Uterus (tissue), 4 donors: ENCODE results near the gene AUTS2. TPM values are rescaled to one million over a fixed set of nuclear protein-coding genes. Genes with fewer than 3 reads are reported as not detected.

Source experiments
- DNase-seq, 2 donors: peaks; one replicate each; pipeline ENCODE4 v3.0.0-alpha.2; 2019 to 2020
- H3K27ac ChIP-seq, 2 donors: fragments of 200-600 bp; sonication (generic); 1 replicate in 1 of 2; 2 replicates in 1 of 2; pipeline ENCODE4 v1.5.1; 2016 to 2018
- H3K27me3 ChIP-seq, 2 donors: fragments of 200-600 bp; sonication (generic); one replicate each; pipeline ENCODE4 v1.5.1; 2018 to 2019; ENCODE audit warnings: control low read depth in 1 of 2
- H3K36me3 ChIP-seq, 2 donors: fragments of 200-600 bp; sonication (generic); one replicate each; pipeline ENCODE4 v1.5.1; 2019; ENCODE audit warnings: control low read depth in 1 of 2
- H3K4me1 ChIP-seq, 2 donors: fragments of 200-600 bp; sonication (generic); one replicate each; pipeline ENCODE4 v1.5.1; 2018 to 2019; ENCODE audit warnings: control low read depth in 1 of 2
- H3K4me3 ChIP-seq, 2 donors: fragments of 200-600 bp; sonication (generic); 1 replicate in 1 of 2; 2 replicates in 1 of 2; pipeline ENCODE4 v1.5.1; 2018 to 2019; ENCODE audit warnings: mild to moderate bottlenecking in 1 of 2
- H3K9me3 ChIP-seq, 2 donors: fragments of 200-600 bp; sonication (generic); one replicate each; pipeline ENCODE4 v1.5.1; 2019; ENCODE audit warnings: control low read depth in 1 of 2
- POLR2A ChIP-seq, 2 donors: fragments of 450-650 bp; IDR thresholded peaks; one replicate each; pipeline ENCODE4 v1.6.1; 2016; ENCODE audit warnings: antibody characterized with exemption in 2 of 2, mild to moderate bottlenecking in 1 of 2, moderate library complexity in 1 of 2
- intact Hi-C: fragments of 100-400 bp; cut with DNase I; formaldehyde crosslinking; loops from one replicate; pipeline ENCODE4 v1.15.1; 2023; ENCODE audit warnings: low total_unique reads
- total RNA-seq, 4 donors: library from RNA; depleted of rRNA in 3 of 4; stranded (reverse); fragments of >200 nt in 3 of 4; gene quantifications; one replicate each; pipeline versions ENCODE4 v1.1.0 to v1.2.4, GENCODE V29; 2014 to 2023
- TF ChIP-seq, protein P1 (sequence below), 4 experiments: fragments of 200-600 bp in 2 of 4; fragments of 450-650 bp in 2 of 4; sonication (generic) in 2 of 4; IDR thresholded peaks; one replicate each; pipeline ENCODE4 v1.5.1; 2016 to 2019; ENCODE audit warnings: antibody characterized with exemption in 4 of 4, mild to moderate bottlenecking in 2 of 4, moderate library complexity in 1 of 4
- donor health status: DM: yes; HTN: yes; CAD: no.

Gene AUTS2
- total RNA-seq, 4 donors from 2014 or later = 10.5 to 58.2 (median 30.0) TPM

DNA sequence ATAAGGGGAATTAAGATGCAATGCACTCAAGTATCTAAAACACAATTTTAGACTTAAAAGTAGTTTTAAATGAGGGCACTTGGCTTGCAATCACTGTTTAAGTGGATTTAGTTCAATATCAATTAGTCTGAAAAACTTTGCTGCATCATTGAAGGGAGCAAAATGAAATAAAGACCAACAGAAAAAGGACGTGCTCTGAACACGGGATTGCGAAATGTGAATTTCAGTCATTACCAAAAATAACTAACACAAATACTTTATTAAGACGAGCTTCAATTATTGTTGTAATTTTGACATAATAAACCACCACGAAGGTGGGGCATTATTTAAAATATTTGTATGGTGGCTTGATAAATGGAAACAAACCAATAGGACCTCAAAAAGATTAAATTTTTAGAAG, 1171.9 kb downstream of the AUTS2 start:
- Histone ChIP-seq H3K27ac (no peak overlapping the region), H3K36me3 (no peaks in the 10 kb centered on the region), H3K4me1 (no peaks in the 10 kb centered on the region), H3K4me3 (no peak overlapping the region), H3K9me3 (no peaks in the 10 kb centered on the region), H3K27me3 (no peaks in the 10 kb centered on the region)
- no peak for TF ChIP-seq POLR2A (IDR thresholded peaks at IDR 0.05)
- TF ChIP-seq, protein P1, sequence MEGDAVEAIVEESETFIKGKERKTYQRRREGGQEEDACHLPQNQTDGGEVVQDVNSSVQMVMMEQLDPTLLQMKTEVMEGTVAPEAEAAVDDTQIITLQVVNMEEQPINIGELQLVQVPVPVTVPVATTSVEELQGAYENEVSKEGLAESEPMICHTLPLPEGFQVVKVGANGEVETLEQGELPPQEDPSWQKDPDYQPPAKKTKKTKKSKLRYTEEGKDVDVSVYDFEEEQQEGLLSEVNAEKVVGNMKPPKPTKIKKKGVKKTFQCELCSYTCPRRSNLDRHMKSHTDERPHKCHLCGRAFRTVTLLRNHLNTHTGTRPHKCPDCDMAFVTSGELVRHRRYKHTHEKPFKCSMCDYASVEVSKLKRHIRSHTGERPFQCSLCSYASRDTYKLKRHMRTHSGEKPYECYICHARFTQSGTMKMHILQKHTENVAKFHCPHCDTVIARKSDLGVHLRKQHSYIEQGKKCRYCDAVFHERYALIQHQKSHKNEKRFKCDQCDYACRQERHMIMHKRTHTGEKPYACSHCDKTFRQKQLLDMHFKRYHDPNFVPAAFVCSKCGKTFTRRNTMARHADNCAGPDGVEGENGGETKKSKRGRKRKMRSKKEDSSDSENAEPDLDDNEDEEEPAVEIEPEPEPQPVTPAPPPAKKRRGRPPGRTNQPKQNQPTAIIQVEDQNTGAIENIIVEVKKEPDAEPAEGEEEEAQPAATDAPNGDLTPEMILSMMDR (IDR thresholded peaks at IDR 0.05) = no peak
- DNase-seq = no peak
- intact Hi-C loops = no loop called here

DNA sequence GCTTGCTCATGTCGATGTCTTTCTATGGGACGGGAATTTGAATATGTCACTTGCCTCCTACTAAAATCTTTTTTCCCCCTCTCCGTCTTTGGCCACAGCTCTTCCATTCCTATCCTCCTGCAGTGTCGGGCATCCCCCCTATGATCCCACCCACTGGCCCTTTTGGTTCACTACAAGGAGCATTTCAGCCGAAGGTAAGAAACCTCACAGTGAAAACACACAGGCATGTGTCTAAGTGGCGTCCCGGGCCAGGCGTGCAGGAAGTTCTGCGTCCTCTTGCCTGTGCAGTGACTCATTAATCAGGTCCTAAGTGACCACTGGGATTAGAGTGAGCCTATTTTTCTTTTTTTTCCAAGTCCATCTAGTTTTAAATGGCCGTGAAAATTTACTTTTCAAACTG, 1173.2 kb downstream of the AUTS2 start:
- Histone ChIP-seq H3K36me3 (no peaks in the 10 kb centered on the region), H3K4me1 (no peaks in the 10 kb centered on the region), H3K4me3 (no peak overlapping the region), H3K27ac (no peak overlapping the region), H3K9me3 (no peaks in the 10 kb centered on the region), H3K27me3 (no peaks in the 10 kb centered on the region)
- TF ChIP-seq POLR2A (IDR thresholded peaks at IDR 0.05) = no peak
- intact Hi-C loops = no loop called here
- DNase-seq = no peak

DNA sequence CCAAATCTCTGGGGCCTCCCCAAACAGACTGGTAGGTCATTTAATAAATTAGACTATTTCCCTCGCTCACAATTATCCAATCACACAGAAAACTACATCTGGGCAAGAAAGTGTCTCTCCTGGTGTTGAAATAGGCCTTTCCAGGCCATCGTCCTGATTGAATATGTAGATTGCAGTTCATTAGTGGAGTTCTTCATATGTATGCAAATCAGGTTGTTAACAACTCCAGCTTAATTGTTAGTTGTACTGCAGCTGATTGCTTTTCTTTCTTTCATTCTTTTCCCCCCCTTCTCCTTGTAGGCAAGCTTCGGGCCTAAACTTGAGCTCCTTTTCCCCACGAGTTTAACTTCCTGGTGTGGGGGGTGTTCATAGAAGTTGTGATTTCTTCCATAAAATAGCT, 1174.6 kb downstream of the AUTS2 start:
- Histone ChIP-seq H3K36me3 (no peaks in the 10 kb centered on the region), H3K4me3 (no peak overlapping the region), H3K9me3 (no peaks in the 10 kb centered on the region), H3K27me3 (no peaks in the 10 kb centered on the region), H3K4me1 (no peaks in the 10 kb centered on the region), H3K27ac (no peak overlapping the region)
- no peak for TF ChIP-seq POLR2A (IDR thresholded peaks at IDR 0.05)
- TF ChIP-seq, protein P1 (IDR thresholded peaks at IDR 0.05) = no peak
- DNase-seq = no peak
- intact Hi-C loops = no loop called here

DNA sequence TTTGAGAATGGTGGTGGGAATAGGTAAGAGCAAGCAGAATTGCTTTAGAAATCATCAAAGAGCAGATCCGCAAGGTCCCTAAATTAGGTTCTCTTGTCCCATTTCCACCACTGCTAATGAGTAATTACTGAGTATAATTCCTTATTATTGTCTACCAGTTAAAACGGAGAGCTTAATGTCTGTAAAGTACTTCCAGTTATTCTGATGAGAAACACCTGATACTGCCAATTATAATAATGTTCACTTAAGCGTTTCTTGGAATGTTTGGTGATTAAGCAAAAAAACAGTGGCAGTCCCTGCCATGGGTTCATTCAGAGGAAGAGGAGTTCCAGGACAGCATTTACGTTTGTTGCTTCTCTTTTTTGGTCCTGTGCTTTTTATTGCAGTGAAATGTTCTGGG, 1175.1 kb downstream of the AUTS2 start:
- no peaks in the 10 kb centered on the region for H3K4me1 ChIP-seq
- no peaks in the 10 kb centered on the region for H3K27me3 ChIP-seq
- no peak overlapping the region for H3K27ac ChIP-seq
- H3K4me3 ChIP-seq = no peak overlapping the region
- no peaks in the 10 kb centered on the region for H3K36me3 ChIP-seq
- intact Hi-C loops = no loop called here
- DNase-seq = no peak
- no peak for TF ChIP-seq POLR2A (IDR thresholded peaks at IDR 0.05)
- TF ChIP-seq, protein P1 (IDR thresholded peaks at IDR 0.05) = no peak
- no peaks in the 10 kb centered on the region for H3K9me3 ChIP-seq

DNA sequence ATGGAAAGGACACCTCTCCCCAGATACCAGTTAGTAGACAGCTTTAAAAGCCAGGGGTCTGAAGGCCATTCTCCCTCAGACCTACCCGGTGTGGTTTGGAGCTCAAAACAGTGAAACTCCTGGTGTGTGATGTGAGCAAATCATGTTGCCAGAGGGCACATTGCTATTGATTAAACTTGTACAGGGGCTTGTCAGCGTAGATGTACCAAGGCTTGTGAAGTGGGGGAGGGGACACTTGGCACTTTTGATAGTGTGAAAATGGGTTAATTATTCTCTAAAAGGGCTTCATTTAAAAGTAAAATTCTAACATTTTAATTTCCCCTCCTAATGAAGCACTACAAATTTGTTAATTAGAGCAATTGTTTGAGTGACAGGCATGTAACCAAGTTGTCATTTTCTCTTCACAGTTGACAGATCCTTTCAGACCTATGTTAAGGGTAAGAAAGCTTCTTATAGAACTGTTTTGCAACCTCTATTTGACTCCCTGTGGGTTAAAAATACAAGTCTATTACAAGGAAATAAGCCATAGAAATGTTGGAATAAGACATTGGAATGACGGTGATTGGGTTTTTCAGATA, 1176.8 kb downstream of the AUTS2 start:
- H3K27me3 ChIP-seq = no peaks in the 10 kb centered on the region
- DNase-seq = no peak
- no peaks in the 10 kb centered on the region for H3K4me1 ChIP-seq
- intact Hi-C loops = no loop called here
- H3K27ac ChIP-seq = no peak overlapping the region
- H3K36me3 ChIP-seq = no peaks in the 10 kb centered on the region
- no peak for TF ChIP-seq POLR2A (IDR thresholded peaks at IDR 0.05)
- TF ChIP-seq, protein P1 (IDR thresholded peaks at IDR 0.05) = no peak
- no peak overlapping the region for H3K4me3 ChIP-seq
- no peaks in the 10 kb centered on the region for H3K9me3 ChIP-seq
